K562 (cell line): ENCODE data around the gene PRMT5. TPM values are rescaled to one million over a fixed set of nuclear protein-coding genes. Genes with fewer than 3 reads are reported as not detected.

Source experiments
- CREB5 ChIP-seq: fragments of 250-450 bp; sonication (Bioruptor Pico); IDR thresholded peaks from 2 replicates; pipeline ENCODE4 v1.5.0; 2020; ENCODE audit warnings: mild to moderate bottlenecking
- ESRRB ChIP-seq: fragments of 250-450 bp; sonication (Bioruptor Pico); IDR thresholded peaks from 2 replicates; pipeline ENCODE4 v1.5.0; 2020; ENCODE audit warnings: mild to moderate bottlenecking, moderate library complexity, borderline replicate concordance
- HNRNPUL1 ChIP-seq: fragments of 200-400 bp; formaldehyde crosslinking; IDR thresholded peaks from 2 replicates; pipeline ENCODE4 v1.6.1; 2017; ENCODE audit warnings: low read length
- IRF2 ChIP-seq: sonication (generic); formaldehyde crosslinking; IDR thresholded peaks from 2 replicates; pipeline ENCODE4 v1.8.1; 2022; ENCODE audit warnings: mild to moderate bottlenecking, missing genetic modification reagents
- KDM1A ChIP-seq, 2 experiments: fragments of 450-650 bp; IDR thresholded peaks; 2 replicates each; pipeline ENCODE4 v1.6.1; 2016; ENCODE audit warnings: mild to moderate bottlenecking in 2 of 2
- KLF6 ChIP-seq: fragments of 250-450 bp; sonication (Bioruptor Pico); IDR thresholded peaks from 2 replicates; pipeline ENCODE4 v1.4.0; 2020; ENCODE audit warnings: mild to moderate bottlenecking, moderate library complexity, borderline replicate concordance
- MAFG ChIP-seq: fragments of 450-650 bp; conservative IDR thresholded peaks from 2 replicates; pipeline ENCODE4 v1.6.1; 2016; ENCODE audit warnings: missing genetic modification characterization, missing compliant biosample characterization
- MYNN ChIP-seq, 2 experiments: sonication (generic); formaldehyde crosslinking in 1 of 2; IDR thresholded peaks; 2 replicates each; pipeline versions ENCODE4 v1.5.0 to v1.6.1; 2016 to 2020; ENCODE audit warnings: antibody characterized with exemption in 1 of 2, missing genetic modification reagents in 1 of 2
- PCBP1 ChIP-seq: fragments of 200-400 bp; formaldehyde crosslinking; IDR thresholded peaks from 2 replicates; pipeline ENCODE4 v1.6.1; 2018; ENCODE audit warnings: mild to moderate bottlenecking, low read depth, low read length; ENCODE audit not compliant: poor library complexity, severe bottlenecking
- RERE ChIP-seq: sonication (generic); formaldehyde crosslinking; IDR thresholded peaks from 2 replicates; pipeline ENCODE4 v1.8.0; 2023; ENCODE audit warnings: missing genetic modification reagents, mild to moderate bottlenecking, borderline replicate concordance
- SFPQ ChIP-seq: fragments of 200-400 bp; formaldehyde crosslinking; IDR thresholded peaks from 2 replicates; pipeline ENCODE4 v1.6.1; 2017; ENCODE audit warnings: mild to moderate bottlenecking, low read depth, low read length, moderate library complexity
- SNIP1 ChIP-seq: fragments of 450-650 bp; IDR thresholded peaks from 2 replicates; pipeline ENCODE4 v1.7.1; 2017; ENCODE audit warnings: low read depth, mild to moderate bottlenecking
- ZNF184 ChIP-seq: sonication (generic); formaldehyde crosslinking; IDR thresholded peaks from 2 replicates; pipeline ENCODE4 v1.5.0; 2020; ENCODE audit warnings: missing genetic modification reagents
- ZNF316 ChIP-seq: fragments of 450-650 bp; IDR thresholded peaks from 2 replicates; pipeline ENCODE4 v1.6.1; 2016
- ZNF398 ChIP-seq: fragments of 250-450 bp; sonication (Bioruptor Pico); IDR thresholded peaks from 2 replicates; pipeline ENCODE4 v1.8.0; 2021; ENCODE audit warnings: moderate library complexity, mild to moderate bottlenecking, inconsistent platforms
- ZNF507 ChIP-seq: conservative IDR thresholded peaks from 2 replicates; pipeline ENCODE4 v1.6.1; 2017; ENCODE audit warnings: missing genetic modification characterization, missing compliant biosample characterization
- polyA plus RNA-seq, 8 experiments: library from polyadenylated mRNA; depleted of rRNA in 4 of 8; stranded (reverse) in 5 of 8; unstranded in 3 of 8; fragments of >200 nt; fragmentation: Nextera tagmentation in 2 of 8; fragmentation: Illumina TruSeq in 1 of 8; extraction: Ambion mirVana in 2 of 8; extraction: Trizol in 1 of 8; gene quantifications; 2 replicates each; pipeline versions ENCODE4 v1.2.1 to v1.2.3, GENCODE V29; 2011 to 2014; ENCODE audit warnings: inconsistent platforms in 1 of 8, missing spikeins in 1 of 8
- total RNA-seq, 7 experiments: library from RNA; depleted of rRNA in 6 of 7; stranded (reverse); fragments of >200 nt in 6 of 7; fragmentation: Illumina TruSeq in 2 of 7; extraction: Trizol in 2 of 7; gene quantifications; 2 replicates each; pipeline versions ENCODE4 v1.2.1 to v1.2.3, GENCODE V29; 2011 to 2021; ENCODE audit warnings: low replicate concordance in 1 of 7

Gene PRMT5
- total and polyA plus RNA-seq, 9 of the 15 experiments (the other 6 are each of a cell fraction or from before 2014, with no cell fraction given), result 114 to 552 (median 222) TPM

GRCh38 chr14:22929104-22929960 lies at the start of gene PRMT5 (continued):
- no peak for TF ChIP-seq ESRRB (CRISPR knock-in tag)
- no peak; the same call in 1 of the 2 replicates for TF ChIP-seq MYNN (IDR thresholded peaks at IDR 0.05)
- no peak for TF ChIP-seq MYNN (CRISPR knock-in tag; IDR thresholded peaks at IDR 0.05)
- no peak for TF ChIP-seq ZNF398 (CRISPR knock-in tag)
- TF ChIP-seq RERE, result no peak
- TF ChIP-seq KLF6, result no peak
- TF ChIP-seq IRF2 (CRISPR knock-in tag), result no peak
- TF ChIP-seq HNRNPUL1, result no peak
- TF ChIP-seq ZNF507 (tag), result no peak
- no peak for TF ChIP-seq SNIP1
- no peak for TF ChIP-seq CREB5 (CRISPR knock-in tag)
- TF ChIP-seq ZNF316, result peak; percentile 45; the same call in 1 of the 2 replicates
- TF ChIP-seq ZNF184, result no peak
- no peak for TF ChIP-seq MAFG (tag)
- no peak for TF ChIP-seq KDM1A (IDR thresholded peaks at IDR 0.05)
- TF ChIP-seq SFPQ, result no peak
- TF ChIP-seq PCBP1, result peak; percentile 46
